ENCODE data around the gene NFIA.

NFIA gene

DNA sequence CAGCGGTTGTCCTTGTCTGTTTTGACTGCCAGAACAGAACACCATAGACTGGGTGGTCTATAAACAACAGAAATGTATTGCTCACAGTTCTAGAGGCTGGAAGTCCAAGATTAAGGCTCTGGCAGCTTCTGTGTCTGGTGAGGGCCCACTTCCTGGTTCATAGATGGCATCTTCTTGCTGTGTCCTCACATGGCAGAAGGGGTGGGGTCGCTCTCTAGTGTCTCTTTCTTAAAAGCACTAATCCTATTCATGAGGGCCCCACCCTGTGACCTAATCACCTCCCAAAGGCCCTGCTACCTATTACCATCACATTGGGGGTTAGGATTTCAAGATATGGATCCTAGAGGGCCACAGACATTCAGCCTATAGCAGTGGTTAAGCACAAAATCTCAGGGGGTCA is 304.4 kb downstream of the NFIA start:
- Histone ChIP-seq H3K27me3 (ENCODE audit: insufficient read depth, low read length) (no peaks in the 10 kb centered on the region), H3K4me1 (ENCODE audit: insufficient read depth, low read length) (no peaks in the 10 kb centered on the region), H3K36me3 (ENCODE audit: insufficient read depth, low read length) (no peaks in the 10 kb centered on the region), H3K9me3 (ENCODE audit: low read length) (no peaks in the 10 kb centered on the region), H3K4me3 (ENCODE audit: low read length) (no peak overlapping the region), H2AFZ (ENCODE audit: low read depth, low read length) (no peak overlapping the region)

DNA sequence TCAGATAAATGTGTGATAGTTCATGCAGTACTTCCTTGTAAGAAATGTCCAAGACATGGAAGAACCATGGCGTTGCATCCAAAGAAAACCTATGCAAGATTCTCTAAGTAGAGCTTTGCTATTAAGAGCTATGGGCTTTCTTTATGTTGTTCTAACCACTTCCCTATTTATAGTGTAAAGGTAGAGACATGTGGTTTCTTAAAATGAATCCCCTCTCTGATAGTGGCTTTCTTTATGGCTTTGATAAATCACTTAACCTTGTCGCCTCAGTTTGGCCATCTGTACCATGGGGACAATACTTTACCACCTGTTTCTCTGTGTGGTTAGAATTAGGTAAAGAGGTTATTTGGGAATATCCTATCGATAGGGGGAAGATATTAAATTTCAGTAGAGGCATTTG is 305.5 kb downstream of the NFIA start:
- Histone ChIP-seq H3K36me3 (ENCODE audit: insufficient read depth, low read length) (no peaks in the 10 kb centered on the region), H3K4me3 (ENCODE audit: low read length) (no peak overlapping the region), H2AFZ (ENCODE audit: low read depth, low read length) (no peak overlapping the region), H3K9me3 (ENCODE audit: low read length) (no peaks in the 10 kb centered on the region), H3K27me3 (ENCODE audit: insufficient read depth, low read length) (no peaks in the 10 kb centered on the region), H3K4me1 (ENCODE audit: insufficient read depth, low read length) (no peaks in the 10 kb centered on the region)

- Histone ChIP-seq H2AFZ (ENCODE audit: low read depth, low read length) (no peak overlapping the region), H3K27me3 (ENCODE audit: insufficient read depth, low read length) (no peaks in the 10 kb centered on the region), H3K4me1 (ENCODE audit: insufficient read depth, low read length) (no peaks in the 10 kb centered on the region), H3K36me3 (ENCODE audit: insufficient read depth, low read length) (no peaks in the 10 kb centered on the region), H3K4me3 (ENCODE audit: low read length) (no peak overlapping the region), H3K9me3 (ENCODE audit: low read length) (no peaks in the 10 kb centered on the region)
Measured at GRCh38 chr1:61388566-61388965, 306.2 kb downstream of the NFIA start.

DNA sequence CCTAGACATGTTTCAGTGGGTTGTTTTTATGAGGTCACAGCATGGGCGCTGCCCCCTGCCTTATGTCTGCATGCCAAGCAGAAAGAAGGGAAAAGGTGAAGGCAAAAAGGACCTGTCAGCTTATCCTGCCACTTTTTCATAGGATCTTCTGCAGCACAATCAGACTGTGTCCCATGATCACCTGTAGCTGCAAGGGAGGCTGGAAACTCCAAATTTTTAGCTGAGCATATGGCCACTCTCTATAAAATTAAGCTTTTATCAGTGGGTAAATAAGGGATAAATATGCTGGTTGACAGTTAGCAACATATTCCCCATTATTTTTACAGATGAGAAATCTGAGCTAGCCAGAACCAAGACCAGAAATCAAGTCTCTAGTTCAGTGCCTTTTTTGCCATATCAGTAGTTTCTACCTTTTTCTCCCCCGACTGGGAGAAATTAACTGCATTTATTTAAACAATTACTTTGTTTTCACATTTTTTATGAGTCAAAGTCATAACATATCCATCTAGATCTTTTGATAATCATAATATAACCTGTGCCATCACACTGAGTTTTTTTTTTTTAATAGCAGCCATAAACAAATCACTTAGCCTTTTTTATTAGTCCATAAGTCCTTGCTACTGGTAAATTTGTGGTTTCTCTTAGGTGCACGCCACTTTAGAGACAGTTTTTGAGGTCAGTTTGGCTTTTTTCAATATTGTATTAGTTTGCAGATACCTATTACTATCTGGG is 307.0 kb downstream of the NFIA start:
- Histone ChIP-seq H3K27me3 (ENCODE audit: insufficient read depth, low read length) (no peaks in the 10 kb centered on the region), H3K4me3 (ENCODE audit: low read length) (no peak overlapping the region), H3K4me1 (ENCODE audit: insufficient read depth, low read length) (no peaks in the 10 kb centered on the region), H2AFZ (ENCODE audit: low read depth, low read length) (no peak overlapping the region), H3K9me3 (ENCODE audit: low read length) (no peaks in the 10 kb centered on the region), H3K36me3 (ENCODE audit: insufficient read depth, low read length) (no peaks in the 10 kb centered on the region)

DNA sequence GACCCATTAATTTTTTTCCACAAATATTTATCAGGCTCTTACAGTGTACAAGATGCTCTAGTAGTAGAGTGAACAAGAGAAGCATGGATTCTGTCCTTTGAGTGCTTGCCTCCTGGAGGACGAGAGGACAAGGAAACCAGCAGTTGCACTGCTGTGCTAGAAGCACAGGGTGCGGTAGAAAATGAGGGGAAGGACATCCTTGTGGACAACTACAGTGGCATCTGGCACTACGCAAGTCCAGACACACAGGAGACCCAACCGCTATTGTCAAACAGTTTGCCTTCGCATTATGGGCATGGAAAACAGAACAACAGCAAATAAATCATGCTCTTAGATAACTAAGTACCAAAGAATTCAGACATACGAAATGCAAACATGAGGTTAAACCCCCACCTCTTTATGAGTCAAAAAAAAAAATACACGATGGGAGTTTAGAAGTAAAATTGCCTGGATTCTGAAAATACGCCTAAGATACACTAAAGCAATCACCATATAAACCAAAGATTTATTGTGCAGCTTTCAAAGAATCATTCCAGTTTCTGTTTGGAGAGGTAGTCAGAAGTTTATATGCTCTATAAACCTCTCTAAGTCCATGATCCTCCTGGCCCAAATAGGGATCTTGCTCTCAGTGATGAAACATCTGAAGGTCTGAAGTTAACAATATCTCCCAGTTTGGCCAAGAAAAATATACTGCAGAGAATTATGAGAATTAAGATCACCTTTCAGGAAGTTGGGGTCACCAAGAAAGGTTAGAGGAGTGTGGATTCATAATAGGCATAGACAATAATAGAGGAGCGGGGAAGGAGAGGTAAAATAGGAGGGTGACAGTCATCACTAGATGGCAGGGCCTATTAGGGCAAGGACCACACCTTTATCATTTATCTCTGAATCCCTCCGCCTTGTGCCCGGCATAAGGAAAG is 307.8 kb downstream of the NFIA start:
- Histone ChIP-seq H2AFZ (ENCODE audit: low read depth, low read length) (no peak overlapping the region), H3K9me3 (ENCODE audit: low read length) (no peaks in the 10 kb centered on the region), H3K4me1 (ENCODE audit: insufficient read depth, low read length) (no peaks in the 10 kb centered on the region), H3K36me3 (ENCODE audit: insufficient read depth, low read length) (no peaks in the 10 kb centered on the region), H3K27me3 (ENCODE audit: insufficient read depth, low read length) (no peaks in the 10 kb centered on the region), H3K4me3 (ENCODE audit: low read length) (no peak overlapping the region)

DNA sequence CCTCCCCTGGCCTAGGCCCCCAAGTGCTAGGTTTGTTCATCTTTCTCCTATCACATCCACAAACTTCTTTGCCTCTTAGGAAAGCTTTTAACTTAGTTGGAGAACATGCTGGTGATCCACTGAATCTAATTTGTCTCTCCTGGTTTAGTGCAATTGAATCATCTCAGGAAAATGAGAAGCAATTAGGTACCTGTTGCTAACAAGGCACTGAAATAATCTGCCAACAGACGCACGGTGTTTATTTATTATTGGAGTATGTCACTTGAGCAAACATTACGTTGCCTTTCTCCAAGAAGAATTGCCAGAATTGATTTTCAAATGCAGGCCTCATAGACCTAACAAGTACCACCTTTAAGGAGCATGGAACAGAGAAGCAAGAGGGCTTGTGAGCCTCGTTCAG is 309.4 kb downstream of the NFIA start:
- H3K27me3 ChIP-seq (ENCODE audit: insufficient read depth, low read length), result no peaks in the 10 kb centered on the region
- no peak overlapping the region for H2AFZ ChIP-seq (ENCODE audit: low read depth, low read length)
- no peaks in the 10 kb centered on the region for H3K36me3 ChIP-seq (ENCODE audit: insufficient read depth, low read length)
- no peak overlapping the region for H3K4me3 ChIP-seq (ENCODE audit: low read length)
- no peaks in the 10 kb centered on the region for H3K9me3 ChIP-seq (ENCODE audit: low read length)
- H3K4me1 ChIP-seq (ENCODE audit: insufficient read depth, low read length), result no peaks in the 10 kb centered on the region

DNA sequence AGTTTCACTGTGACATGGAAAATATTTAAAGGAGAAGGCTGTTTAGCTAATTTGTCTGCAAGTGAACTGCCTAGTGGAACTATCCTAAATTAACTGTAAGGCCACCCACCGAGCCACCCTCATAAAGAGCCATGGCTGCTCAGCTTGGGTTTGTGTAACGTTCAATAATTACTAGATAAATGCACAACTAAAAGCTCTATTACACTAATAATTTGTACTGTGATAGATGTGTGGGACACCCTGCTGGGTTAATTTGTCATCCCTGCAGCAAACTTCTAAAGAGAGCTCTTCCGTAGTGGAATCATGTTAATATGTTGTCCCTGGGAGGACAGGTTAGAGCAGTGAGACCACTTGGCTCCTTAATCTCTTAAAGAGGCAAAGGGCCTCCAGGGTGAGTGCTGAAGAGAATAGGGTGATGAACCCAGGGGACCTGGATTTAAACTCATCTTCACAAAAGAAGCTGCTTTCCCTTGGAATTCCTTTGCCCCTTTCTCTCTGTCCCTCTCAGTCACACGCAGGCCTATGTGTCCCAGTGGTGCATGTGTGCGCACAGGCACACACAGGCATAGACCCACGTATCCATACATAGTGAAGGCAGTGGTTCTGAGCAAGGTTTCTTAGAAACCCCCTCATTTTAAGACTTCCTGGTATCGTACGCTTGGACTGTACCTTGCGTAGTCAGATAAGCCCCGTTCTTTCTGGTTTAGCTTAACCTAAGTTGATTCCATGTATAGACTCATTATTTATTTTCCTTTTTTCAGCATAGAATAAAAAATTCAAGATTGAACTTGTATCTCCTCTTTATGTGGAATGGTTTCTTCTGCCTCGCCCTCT is 310.3 kb downstream of the NFIA start:
- H3K4me3 ChIP-seq (ENCODE audit: low read length), result no peak overlapping the region
- no peaks in the 10 kb centered on the region for H3K9me3 ChIP-seq (ENCODE audit: low read length)
- no peak overlapping the region for H2AFZ ChIP-seq (ENCODE audit: low read depth, low read length)
- H3K4me1 ChIP-seq (ENCODE audit: insufficient read depth, low read length), result no peaks in the 10 kb centered on the region
- H3K36me3 ChIP-seq (ENCODE audit: insufficient read depth, low read length), result no peaks in the 10 kb centered on the region
- no peaks in the 10 kb centered on the region for H3K27me3 ChIP-seq (ENCODE audit: insufficient read depth, low read length)

DNA sequence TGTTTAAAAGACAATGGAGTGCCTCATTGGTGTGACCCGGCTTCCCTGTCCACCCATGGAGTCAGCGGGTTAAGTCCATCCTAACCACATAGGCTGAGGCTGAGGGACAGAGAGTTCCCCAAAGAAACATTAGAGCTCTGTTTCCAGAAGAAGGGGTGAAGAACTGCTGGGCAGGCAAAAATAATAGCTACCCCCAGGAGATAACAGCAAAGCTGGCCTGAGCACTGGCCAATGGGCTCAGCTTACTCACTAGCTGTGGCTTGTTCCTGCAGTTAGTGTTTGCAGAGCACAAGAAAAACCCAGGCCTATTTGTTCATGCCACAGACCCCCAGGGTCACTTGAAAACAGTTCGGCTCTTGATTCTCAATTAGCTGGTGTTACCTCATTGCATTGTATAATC is 311.2 kb downstream of the NFIA start:
- no peaks in the 10 kb centered on the region for H3K9me3 ChIP-seq (ENCODE audit: low read length)
- no peaks in the 10 kb centered on the region for H3K27me3 ChIP-seq (ENCODE audit: insufficient read depth, low read length)

DNA sequence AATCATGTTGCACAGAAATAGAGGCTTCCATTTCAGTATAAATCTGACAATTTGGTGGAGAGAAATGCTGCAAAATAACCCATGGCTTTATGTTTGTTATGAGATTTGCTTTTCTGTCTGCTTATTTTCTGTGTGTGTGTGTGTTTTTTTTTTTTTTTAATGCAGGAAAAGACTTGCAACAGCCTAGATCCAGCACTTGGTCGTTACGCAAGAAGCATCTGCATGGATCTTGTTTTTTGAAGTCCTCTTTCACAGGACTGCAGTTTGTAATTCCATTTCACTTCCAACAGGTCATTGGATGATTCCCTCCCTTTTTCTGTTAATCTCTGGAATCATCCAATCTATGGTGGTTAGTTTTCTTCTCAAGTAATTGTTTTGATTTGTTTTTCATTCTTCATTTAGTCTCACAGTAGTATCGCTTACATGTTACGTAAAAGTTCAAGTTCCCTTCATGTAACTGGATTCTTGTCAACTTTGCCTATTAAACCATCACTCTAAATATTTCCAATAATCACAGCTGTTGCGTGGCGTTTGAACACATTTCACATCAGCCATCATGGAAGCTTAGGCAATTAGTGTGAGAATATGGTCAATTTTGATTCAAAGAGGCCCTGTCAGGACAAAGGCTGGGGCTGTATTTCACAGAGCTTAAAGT is 312.9 kb downstream of the NFIA start:
- H3K36me3 ChIP-seq (ENCODE audit: insufficient read depth, low read length), result no peaks in the 10 kb centered on the region
- H3K27me3 ChIP-seq (ENCODE audit: insufficient read depth, low read length), result no peaks in the 10 kb centered on the region
- H3K9me3 ChIP-seq (ENCODE audit: low read length), result no peaks in the 10 kb centered on the region
- H3K4me1 ChIP-seq (ENCODE audit: insufficient read depth, low read length), result no peaks in the 10 kb centered on the region
- H3K4me3 ChIP-seq (ENCODE audit: low read length), result no peak overlapping the region
- no peak overlapping the region for H2AFZ ChIP-seq (ENCODE audit: low read depth, low read length)

More for the DNA sequence above, 311.2 kb downstream of the NFIA start:
- Histone ChIP-seq H3K36me3 (ENCODE audit: insufficient read depth, low read length) (no peaks in the 10 kb centered on the region), H3K4me1 (ENCODE audit: insufficient read depth, low read length) (no peaks in the 10 kb centered on the region), H3K4me3 (ENCODE audit: low read length) (no peak overlapping the region), H2AFZ (ENCODE audit: low read depth, low read length) (no peak overlapping the region)

DNA sequence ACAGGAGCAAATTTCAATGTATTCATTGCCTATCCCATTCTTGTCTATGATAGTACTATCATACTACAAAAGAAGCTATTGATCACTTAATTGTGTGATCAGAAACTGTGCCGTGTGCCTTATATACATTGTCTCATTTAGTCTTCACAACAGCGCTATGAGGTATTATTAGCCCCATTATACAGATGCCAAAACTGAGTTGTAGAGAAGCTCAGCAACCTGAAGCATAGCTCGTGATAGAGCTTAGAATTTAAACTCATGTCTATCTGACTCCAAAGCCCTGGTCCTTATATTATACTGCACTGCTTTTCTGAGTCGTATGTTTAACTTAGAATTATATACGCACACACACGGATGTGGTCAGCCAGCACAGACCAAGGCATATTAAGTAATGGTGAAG is 315.1 kb downstream of the NFIA start:
- Histone ChIP-seq H3K9me3 (ENCODE audit: low read length) (no peaks in the 10 kb centered on the region), H3K27me3 (ENCODE audit: insufficient read depth, low read length) (no peaks in the 10 kb centered on the region), H3K4me1 (ENCODE audit: insufficient read depth, low read length) (no peaks in the 10 kb centered on the region), H3K36me3 (ENCODE audit: insufficient read depth, low read length) (no peaks in the 10 kb centered on the region), H3K4me3 (ENCODE audit: low read length) (no peak overlapping the region), H2AFZ (ENCODE audit: low read depth, low read length) (no peak overlapping the region)

- H3K27me3 ChIP-seq (ENCODE audit: insufficient read depth, low read length), result no peaks in the 10 kb centered on the region
- H2AFZ ChIP-seq (ENCODE audit: low read depth, low read length), result no peak overlapping the region
- no peaks in the 10 kb centered on the region for H3K4me1 ChIP-seq (ENCODE audit: insufficient read depth, low read length)
- no peak overlapping the region for H3K4me3 ChIP-seq (ENCODE audit: low read length)
- H3K36me3 ChIP-seq (ENCODE audit: insufficient read depth, low read length), result no peaks in the 10 kb centered on the region
- no peaks in the 10 kb centered on the region for H3K9me3 ChIP-seq (ENCODE audit: low read length)
Measured at GRCh38 chr1:61397935-61398334, 315.6 kb downstream of the NFIA start.

DNA sequence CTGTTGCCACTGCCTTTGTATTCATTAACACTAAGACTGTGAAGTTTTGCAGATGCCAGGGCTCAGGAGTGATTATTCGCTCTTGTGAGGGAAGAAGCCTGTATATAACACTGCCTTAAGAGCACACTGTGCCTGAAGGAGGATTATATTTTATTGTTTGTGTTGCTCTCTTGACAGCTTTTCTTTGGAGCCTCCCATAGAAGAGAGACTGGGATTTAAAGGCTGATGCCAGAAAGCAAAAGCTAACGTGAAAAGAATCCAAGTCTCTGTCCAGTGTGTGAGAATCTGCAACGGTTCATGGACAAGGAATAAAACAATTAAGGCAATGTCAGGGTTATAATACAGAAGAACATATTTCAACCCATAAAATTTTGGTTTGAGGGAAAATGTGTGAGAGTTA is 316.8 kb downstream of the NFIA start:
- H3K4me3 ChIP-seq (ENCODE audit: low read length), result no peak overlapping the region
- H3K27me3 ChIP-seq (ENCODE audit: insufficient read depth, low read length), result no peaks in the 10 kb centered on the region
- H3K9me3 ChIP-seq (ENCODE audit: low read length), result no peaks in the 10 kb centered on the region
- H3K4me1 ChIP-seq (ENCODE audit: insufficient read depth, low read length), result no peaks in the 10 kb centered on the region
- no peak overlapping the region for H2AFZ ChIP-seq (ENCODE audit: low read depth, low read length)
- no peaks in the 10 kb centered on the region for H3K36me3 ChIP-seq (ENCODE audit: insufficient read depth, low read length)
